ENCODE data around the gene EPB41L4A.
"Not testable (repeated sequence)": the region's sequence is repeated elsewhere in the genome, so short reads cannot be mapped to it uniquely, and the experiment has no call there.

The EPB41L4A gene, protein sequence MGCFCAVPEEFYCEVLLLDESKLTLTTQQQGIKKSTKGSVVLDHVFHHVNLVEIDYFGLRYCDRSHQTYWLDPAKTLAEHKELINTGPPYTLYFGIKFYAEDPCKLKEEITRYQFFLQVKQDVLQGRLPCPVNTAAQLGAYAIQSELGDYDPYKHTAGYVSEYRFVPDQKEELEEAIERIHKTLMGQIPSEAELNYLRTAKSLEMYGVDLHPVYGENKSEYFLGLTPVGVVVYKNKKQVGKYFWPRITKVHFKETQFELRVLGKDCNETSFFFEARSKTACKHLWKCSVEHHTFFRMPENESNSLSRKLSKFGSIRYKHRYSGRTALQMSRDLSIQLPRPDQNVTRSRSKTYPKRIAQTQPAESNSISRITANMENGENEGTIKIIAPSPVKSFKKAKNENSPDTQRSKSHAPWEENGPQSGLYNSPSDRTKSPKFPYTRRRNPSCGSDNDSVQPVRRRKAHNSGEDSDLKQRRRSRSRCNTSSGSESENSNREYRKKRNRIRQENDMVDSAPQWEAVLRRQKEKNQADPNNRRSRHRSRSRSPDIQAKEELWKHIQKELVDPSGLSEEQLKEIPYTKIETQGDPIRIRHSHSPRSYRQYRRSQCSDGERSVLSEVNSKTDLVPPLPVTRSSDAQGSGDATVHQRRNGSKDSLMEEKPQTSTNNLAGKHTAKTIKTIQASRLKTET

GRCh38 chr5:112419164-112419985 lies at the start of gene EPB41L4A:
Gene EPB41L4A, minus strand, starts transcription at chr5:112419277. Its CDS starts 238 bp downstream, at chr5:112419039.
- H2AFZ ChIP-seq (ENCODE audit: low read depth, low read length) = peak within 1 kb of the TSS; percentile 91
- H3K36me3 ChIP-seq (ENCODE audit: insufficient read depth, low read length) = no peaks in the 10 kb centered on the region
- H3K27me3 ChIP-seq (ENCODE audit: insufficient read depth, low read length) = no peaks in the 10 kb centered on the region
- peak within 1 kb of the TSS; percentile 72 for H3K4me3 ChIP-seq (ENCODE audit: low read length)
- H3K9me3 ChIP-seq (ENCODE audit: low read length) = no peaks in the 10 kb centered on the region
- H3K4me1 ChIP-seq (ENCODE audit: insufficient read depth, low read length) = peaks cover 32% of the 10 kb centered on the region

DNA sequence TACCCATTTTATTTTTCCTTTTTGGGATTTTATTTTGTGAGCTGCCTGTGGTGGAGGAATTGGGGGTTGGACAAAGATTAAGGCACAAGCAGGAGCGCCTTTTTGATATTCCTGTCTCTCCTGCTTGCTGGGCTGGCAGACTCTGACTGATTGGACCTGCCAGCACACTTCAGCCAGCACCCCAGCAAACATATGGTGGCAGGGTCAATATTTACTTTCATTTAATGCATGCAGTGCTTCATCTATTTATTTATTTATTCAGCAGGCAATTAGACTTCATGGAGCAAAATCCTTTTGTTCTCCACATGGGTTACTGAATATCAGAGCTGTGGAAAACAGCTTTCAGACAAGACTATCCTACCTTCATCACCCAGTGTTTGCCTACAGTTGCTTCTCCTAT lies 48.4 kb upstream of the EPB41L4A start:
- Histone ChIP-seq H3K36me3 (ENCODE audit: insufficient read depth, low read length) (no peaks in the 10 kb centered on the region), H2AFZ (ENCODE audit: low read depth, low read length) (no peak overlapping the region), H3K4me1 (ENCODE audit: insufficient read depth, low read length) (no peaks in the 10 kb centered on the region), H3K9me3 (ENCODE audit: low read length) (no peaks in the 10 kb centered on the region), H3K4me3 (ENCODE audit: low read length) (no peak overlapping the region), H3K27me3 (ENCODE audit: insufficient read depth, low read length) (no peaks in the 10 kb centered on the region)

- not testable (repeated sequence) for H3K9me3 ChIP-seq (ENCODE audit: low read length); H3K4me3 ChIP-seq (ENCODE audit: low read length); H2AFZ ChIP-seq (ENCODE audit: low read depth, low read length); H3K27me3 ChIP-seq (ENCODE audit: insufficient read depth, low read length); H3K36me3 ChIP-seq (ENCODE audit: insufficient read depth, low read length); H3K4me1 ChIP-seq (ENCODE audit: insufficient read depth, low read length)
Observed at GRCh38 chr5:112466261-112466660, 47.2 kb upstream of the EPB41L4A start.

- H3K27me3 ChIP-seq (ENCODE audit: insufficient read depth, low read length); H3K4me3 ChIP-seq (ENCODE audit: low read length); H2AFZ ChIP-seq (ENCODE audit: low read depth, low read length); H3K4me1 ChIP-seq (ENCODE audit: insufficient read depth, low read length); H3K36me3 ChIP-seq (ENCODE audit: insufficient read depth, low read length); H3K9me3 ChIP-seq (ENCODE audit: low read length): not testable (repeated sequence)
Observed at GRCh38 chr5:112447187-112447760, 28.2 kb upstream of the EPB41L4A start.

- H3K9me3 ChIP-seq (ENCODE audit: low read length) = no peaks in the 10 kb centered on the region
- H2AFZ ChIP-seq (ENCODE audit: low read depth, low read length) = no peak overlapping the region
- H3K4me3 ChIP-seq (ENCODE audit: low read length) = no peak overlapping the region
- no peaks in the 10 kb centered on the region for H3K27me3 ChIP-seq (ENCODE audit: insufficient read depth, low read length)
- no peaks in the 10 kb centered on the region for H3K36me3 ChIP-seq (ENCODE audit: insufficient read depth, low read length)
- no peaks in the 10 kb centered on the region for H3K4me1 ChIP-seq (ENCODE audit: insufficient read depth, low read length)
Observed at GRCh38 chr5:112445626-112446350, 26.7 kb upstream of the EPB41L4A start.

DNA sequence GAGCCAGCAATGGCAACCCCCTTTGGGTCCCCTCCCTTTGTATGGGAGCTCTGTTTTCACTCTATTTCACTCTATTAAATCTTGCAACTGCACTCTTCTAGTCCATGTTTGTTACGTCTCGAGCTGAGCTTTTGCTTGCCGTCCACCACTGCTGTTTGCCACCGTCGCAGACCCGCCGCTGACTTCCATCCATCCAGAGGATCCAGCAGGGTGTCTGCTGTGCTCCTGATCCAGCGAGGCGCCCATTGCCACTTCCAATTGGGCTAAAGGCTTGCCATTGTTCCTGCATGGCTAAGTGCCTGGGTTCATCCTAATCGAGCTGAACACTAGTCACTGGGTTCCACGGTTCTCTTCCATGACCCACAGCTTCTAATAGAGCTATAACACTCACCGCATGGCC lies 24.9 kb upstream of the EPB41L4A start:
- not testable (repeated sequence) for H3K4me3 ChIP-seq (ENCODE audit: low read length); H3K9me3 ChIP-seq (ENCODE audit: low read length); H3K36me3 ChIP-seq (ENCODE audit: insufficient read depth, low read length); H3K27me3 ChIP-seq (ENCODE audit: insufficient read depth, low read length); H3K4me1 ChIP-seq (ENCODE audit: insufficient read depth, low read length); H2AFZ ChIP-seq (ENCODE audit: low read depth, low read length)

DNA sequence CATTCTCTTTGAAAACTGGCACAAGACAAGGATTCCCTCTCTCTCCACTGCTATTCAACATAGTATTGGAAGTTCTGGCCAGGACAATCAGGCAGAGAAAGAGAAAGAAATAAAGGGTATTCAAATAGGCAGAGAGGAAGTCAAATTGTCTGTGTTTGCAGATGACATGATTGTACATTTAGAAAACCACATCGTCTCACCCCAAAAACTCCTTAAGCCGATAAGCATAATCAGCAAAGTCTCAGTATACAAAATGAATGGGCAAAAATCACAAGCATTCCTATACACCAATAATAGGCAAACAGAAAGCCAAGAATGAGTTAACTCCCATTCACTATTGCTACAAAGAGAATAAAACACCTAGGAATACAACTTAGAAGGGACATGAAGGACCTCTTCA lies 21.0 kb upstream of the EPB41L4A start:
- H3K27me3 ChIP-seq (ENCODE audit: insufficient read depth, low read length) = no peaks in the 10 kb centered on the region
- H2AFZ ChIP-seq (ENCODE audit: low read depth, low read length) = no peak overlapping the region
- no peaks in the 10 kb centered on the region for H3K4me1 ChIP-seq (ENCODE audit: insufficient read depth, low read length)
- H3K36me3 ChIP-seq (ENCODE audit: insufficient read depth, low read length) = no peaks in the 10 kb centered on the region
- H3K9me3 ChIP-seq (ENCODE audit: low read length) = no peaks in the 10 kb centered on the region
- no peak overlapping the region for H3K4me3 ChIP-seq (ENCODE audit: low read length)

GRCh38 chr5:112436144-112436543 lies 17.1 kb upstream of the EPB41L4A start:
- Histone ChIP-seq H2AFZ (ENCODE audit: low read depth, low read length) (no peak overlapping the region), H3K36me3 (ENCODE audit: insufficient read depth, low read length) (no peaks in the 10 kb centered on the region), H3K4me3 (ENCODE audit: low read length) (no peak overlapping the region), H3K9me3 (ENCODE audit: low read length) (no peaks in the 10 kb centered on the region), H3K4me1 (ENCODE audit: insufficient read depth, low read length) (no peaks in the 10 kb centered on the region), H3K27me3 (ENCODE audit: insufficient read depth, low read length) (no peaks in the 10 kb centered on the region)

GRCh38 chr5:112434641-112435040 lies 15.6 kb upstream of the EPB41L4A start:
- no peaks in the 10 kb centered on the region for H3K27me3 ChIP-seq (ENCODE audit: insufficient read depth, low read length)
- no peaks in the 10 kb centered on the region for H3K4me1 ChIP-seq (ENCODE audit: insufficient read depth, low read length)
- H3K36me3 ChIP-seq (ENCODE audit: insufficient read depth, low read length) = no peaks in the 10 kb centered on the region
- H2AFZ ChIP-seq (ENCODE audit: low read depth, low read length) = no peak overlapping the region
- H3K4me3 ChIP-seq (ENCODE audit: low read length) = no peak overlapping the region
- no peaks in the 10 kb centered on the region for H3K9me3 ChIP-seq (ENCODE audit: low read length)

DNA sequence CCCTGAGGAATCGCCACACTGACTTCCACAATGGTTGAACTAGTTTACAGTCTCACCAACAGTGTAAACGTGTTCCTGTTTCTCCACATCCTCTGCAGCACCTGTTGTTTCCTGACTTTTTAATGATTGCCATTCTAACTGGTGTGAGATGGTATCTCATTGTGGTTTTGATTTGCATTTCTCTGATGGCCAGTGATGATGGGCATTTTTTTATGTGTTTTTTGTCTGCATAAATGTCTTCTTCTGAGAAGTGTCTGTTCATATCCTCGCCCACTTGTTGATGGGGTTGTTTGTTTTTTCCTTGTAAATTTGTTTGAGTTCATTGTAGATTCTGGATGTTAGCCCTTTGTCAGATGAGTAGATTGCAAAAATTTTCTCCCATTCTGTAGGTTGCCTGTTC lies 7.1 kb upstream of the EPB41L4A start:
- not testable (repeated sequence) for H3K27me3 ChIP-seq (ENCODE audit: insufficient read depth, low read length); H3K36me3 ChIP-seq (ENCODE audit: insufficient read depth, low read length); H2AFZ ChIP-seq (ENCODE audit: low read depth, low read length); H3K9me3 ChIP-seq (ENCODE audit: low read length); H3K4me3 ChIP-seq (ENCODE audit: low read length); H3K4me1 ChIP-seq (ENCODE audit: insufficient read depth, low read length)

DNA sequence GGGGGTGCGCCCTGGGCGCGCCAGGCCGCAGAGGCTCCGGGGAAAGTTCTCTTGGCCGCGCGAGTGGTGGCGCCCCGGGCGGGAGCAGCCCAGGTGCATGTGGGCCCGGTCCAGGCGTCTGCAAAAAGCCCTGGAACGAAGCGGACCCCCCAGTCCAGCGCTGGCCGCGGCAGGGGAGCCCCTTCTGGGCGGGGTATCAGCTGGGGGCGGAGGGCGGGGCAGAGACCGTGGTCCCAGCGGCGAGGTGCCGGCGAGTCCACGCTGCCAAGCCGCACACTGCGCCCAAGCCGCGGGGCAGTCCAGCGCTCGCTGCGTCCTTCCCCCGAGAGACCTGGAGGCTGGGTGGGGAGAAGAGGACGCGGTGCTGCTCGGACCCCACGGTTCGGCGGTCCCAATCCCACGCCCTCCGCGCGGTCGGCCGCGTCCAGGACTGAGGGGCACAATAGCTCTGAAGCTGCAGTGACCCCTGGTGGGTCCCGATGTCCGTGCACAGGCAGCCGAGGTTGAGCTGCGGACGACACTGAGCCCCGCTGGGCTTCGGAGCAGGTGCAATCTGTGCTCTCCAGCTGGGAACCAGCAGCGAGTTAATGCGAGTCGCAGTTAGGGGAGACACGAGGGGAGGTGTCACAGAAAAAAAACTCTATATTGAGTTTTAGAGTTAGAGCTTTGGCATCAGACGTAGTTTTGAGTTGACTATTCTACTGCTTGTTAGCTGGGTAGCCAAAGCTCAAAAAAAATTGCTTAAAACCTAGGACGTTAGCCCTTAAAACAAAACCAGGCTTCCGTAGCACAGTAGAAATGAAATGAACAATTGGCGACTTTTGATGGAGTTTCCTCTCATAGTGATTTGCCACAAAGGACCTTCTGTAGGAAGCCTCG lies 1.1 kb upstream of the EPB41L4A start:
- Histone ChIP-seq H3K36me3 (ENCODE audit: insufficient read depth, low read length) (no peaks in the 10 kb centered on the region), H3K27me3 (ENCODE audit: insufficient read depth, low read length) (no peaks in the 10 kb centered on the region), H3K9me3 (ENCODE audit: low read length) (no peaks in the 10 kb centered on the region), H3K4me1 (ENCODE audit: insufficient read depth, low read length) (peaks cover 29% of the 10 kb centered on the region), H2AFZ (ENCODE audit: low read depth, low read length) (peak overlapping the region; percentile 91), H3K4me3 (ENCODE audit: low read length) (peak overlapping the region; percentile 72)

DNA sequence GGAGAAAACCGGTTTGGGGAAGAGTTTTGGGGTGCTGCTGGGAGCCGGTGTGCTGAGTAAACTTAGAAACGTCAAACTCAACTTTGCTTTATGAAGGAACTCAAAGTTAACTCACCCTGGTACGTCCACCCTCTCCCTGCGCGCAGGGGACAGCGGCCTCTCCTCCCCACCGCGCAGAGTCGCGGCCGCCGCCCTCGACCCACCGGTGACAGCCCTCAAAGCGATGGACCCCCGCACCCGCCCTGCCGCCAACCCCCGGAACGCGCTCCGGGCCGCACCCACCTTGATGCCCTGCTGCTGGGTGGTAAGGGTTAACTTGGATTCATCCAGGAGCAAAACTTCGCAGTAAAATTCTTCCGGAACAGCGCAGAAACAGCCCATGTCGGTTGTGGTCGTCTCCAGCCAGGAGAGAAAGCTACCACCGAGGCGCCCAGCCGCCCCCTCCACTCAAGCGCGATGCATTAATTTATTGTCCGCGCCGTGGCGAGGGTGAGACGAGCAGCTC lies 366 bp downstream of the EPB41L4A start:
- Histone ChIP-seq H3K9me3 (ENCODE audit: low read length) (no peaks in the 10 kb centered on the region), H3K36me3 (ENCODE audit: insufficient read depth, low read length) (no peaks in the 10 kb centered on the region), H3K4me1 (ENCODE audit: insufficient read depth, low read length) (peaks cover 36% of the 10 kb centered on the region), H3K4me3 (ENCODE audit: low read length) (peak overlapping the region; percentile 72), H2AFZ (ENCODE audit: low read depth, low read length) (peak overlapping the region; percentile 91), H3K27me3 (ENCODE audit: insufficient read depth, low read length) (no peaks in the 10 kb centered on the region)
